ENCODE measurements around the gene MRTO4. TPM values are rescaled to one million over a fixed set of nuclear protein-coding genes. Genes with fewer than 3 reads are reported as not detected.

The MRTO4 gene
- total RNA-seq, 1 donor from 2014 or later = 41.0 TPM

- Histone ChIP-seq H3K4me2 (ENCODE audit: low read length) (no peak overlapping the region), H3K4me1 (ENCODE audit: insufficient read depth, low read length) (peaks cover 8% of the 10 kb centered on the region), H3K79me2 (ENCODE audit: insufficient read depth, low read length) (peaks cover 18% of the 10 kb centered on the region), H3K9ac (ENCODE audit: low read length) (no peak overlapping the region), H3K27ac (ENCODE audit: low read depth, low read length) (no peak overlapping the region), H3K36me3 (ENCODE audit: insufficient read depth, low read length) (peaks cover 32% of the 10 kb centered on the region), H3K9me3 (ENCODE audit: insufficient read depth, low read depth, low read length) (no peaks in the 10 kb centered on the region), H2AFZ (ENCODE audit: low read depth, low read length) (no peak overlapping the region), H4K20me1 (ENCODE audit: insufficient read depth, low read length) (peaks cover 28% of the 10 kb centered on the region), H3K27me3 (ENCODE audit: insufficient read depth, low read length) (no peaks in the 10 kb centered on the region), H3K4me3 (ENCODE audit: insufficient read depth, low read depth, low read length) (no peak overlapping the region)
- peaks cover 17% of the 10 kb centered on the region for H3K36me3 Mint-ChIP-seq (ENCODE audit: low read depth, unreplicated experiment)
- no peaks in the 10 kb centered on the region for H3K27me3 Mint-ChIP-seq (ENCODE audit: low read depth, unreplicated experiment)
- H3K4me1 Mint-ChIP-seq (ENCODE audit: low read depth, unreplicated experiment) = peaks cover 4% of the 10 kb centered on the region
- no peak overlapping the region for H3K4me3 Mint-ChIP-seq (ENCODE audit: unreplicated experiment)
- no peak for DNase-seq (ENCODE audit: low read depth)
- H3K27ac Mint-ChIP-seq (ENCODE audit: unreplicated experiment) = no peak overlapping the region
- no peak for TF ChIP-seq EZH2 (IDR thresholded peaks at IDR 0.05; ENCODE audit: insufficient read depth, low read length)
- TF ChIP-seq CTCF (IDR thresholded peaks at IDR 0.05; ENCODE audit: insufficient read depth, low read depth, low read length) = no peak
- H3K9me3 Mint-ChIP-seq (ENCODE audit: unreplicated experiment) = no peaks in the 10 kb centered on the region
- FAIRE-seq = no peak
Observed at GRCh38 chr1:19305880-19306279, 54.3 kb downstream of the MRTO4 start.

- Mint-ChIP-seq H3K4me3 (ENCODE audit: unreplicated experiment) (no peak overlapping the region), H3K27ac (ENCODE audit: unreplicated experiment) (peak overlapping the region; percentile 18), H3K27me3 (ENCODE audit: low read depth, unreplicated experiment) (no peaks in the 10 kb centered on the region), H3K9me3 (ENCODE audit: unreplicated experiment) (no peaks in the 10 kb centered on the region), H3K36me3 (ENCODE audit: low read depth, unreplicated experiment) (peaks cover 17% of the 10 kb centered on the region), H3K4me1 (ENCODE audit: low read depth, unreplicated experiment) (peaks cover 9% of the 10 kb centered on the region)
- peaks cover 35% of the 10 kb centered on the region for H4K20me1 ChIP-seq (ENCODE audit: insufficient read depth, low read length)
- FAIRE-seq = no peak
- peaks cover 32% of the 10 kb centered on the region for H3K36me3 ChIP-seq (ENCODE audit: insufficient read depth, low read length)
- no peak overlapping the region for H3K27ac ChIP-seq (ENCODE audit: low read depth, low read length)
- DNase-seq (ENCODE audit: low read depth) = no peak
- H3K27me3 ChIP-seq (ENCODE audit: insufficient read depth, low read length) = no peaks in the 10 kb centered on the region
- no peak overlapping the region for H2AFZ ChIP-seq (ENCODE audit: low read depth, low read length)
- H3K4me1 ChIP-seq (ENCODE audit: insufficient read depth, low read length) = peaks cover 14% of the 10 kb centered on the region
- no peak for TF ChIP-seq CTCF (IDR thresholded peaks at IDR 0.05; ENCODE audit: insufficient read depth, low read depth, low read length)
- TF ChIP-seq EZH2 (IDR thresholded peaks at IDR 0.05; ENCODE audit: insufficient read depth, low read length) = no peak
- peaks cover 28% of the 10 kb centered on the region for H3K79me2 ChIP-seq (ENCODE audit: insufficient read depth, low read length)
- H3K4me2 ChIP-seq (ENCODE audit: low read length) = no peak overlapping the region
- no peak overlapping the region for H3K4me3 ChIP-seq (ENCODE audit: insufficient read depth, low read depth, low read length)
- no peak overlapping the region for H3K9ac ChIP-seq (ENCODE audit: low read length)
- H3K9me3 ChIP-seq (ENCODE audit: insufficient read depth, low read depth, low read length) = no peaks in the 10 kb centered on the region
Observed at GRCh38 chr1:19306941-19307340, 55.3 kb downstream of the MRTO4 start.

- Histone ChIP-seq H3K27ac (ENCODE audit: low read depth, low read length) (no peak overlapping the region), H3K4me3 (ENCODE audit: insufficient read depth, low read depth, low read length) (no peak overlapping the region), H3K79me2 (ENCODE audit: insufficient read depth, low read length) (peaks cover 30% of the 10 kb centered on the region), H3K4me1 (ENCODE audit: insufficient read depth, low read length) (peaks cover 21% of the 10 kb centered on the region), H3K9me3 (ENCODE audit: insufficient read depth, low read depth, low read length) (no peaks in the 10 kb centered on the region), H3K27me3 (ENCODE audit: insufficient read depth, low read length) (no peaks in the 10 kb centered on the region), H4K20me1 (ENCODE audit: insufficient read depth, low read length) (peaks cover 37% of the 10 kb centered on the region), H2AFZ (ENCODE audit: low read depth, low read length) (no peak overlapping the region), H3K4me2 (ENCODE audit: low read length) (no peak overlapping the region), H3K9ac (ENCODE audit: low read length) (no peak overlapping the region), H3K36me3 (ENCODE audit: insufficient read depth, low read length) (peaks cover 30% of the 10 kb centered on the region)
- peaks cover 15% of the 10 kb centered on the region for H3K36me3 Mint-ChIP-seq (ENCODE audit: low read depth, unreplicated experiment)
- no peak overlapping the region for H3K27ac Mint-ChIP-seq (ENCODE audit: unreplicated experiment)
- DNase-seq (ENCODE audit: low read depth) (no peak), FAIRE-seq (no peak)
- H3K27me3 Mint-ChIP-seq (ENCODE audit: low read depth, unreplicated experiment) = no peaks in the 10 kb centered on the region
- no peaks in the 10 kb centered on the region for H3K9me3 Mint-ChIP-seq (ENCODE audit: unreplicated experiment)
- no peak for TF ChIP-seq EZH2 (IDR thresholded peaks at IDR 0.05; ENCODE audit: insufficient read depth, low read length)
- no peak overlapping the region for H3K4me3 Mint-ChIP-seq (ENCODE audit: unreplicated experiment)
- peaks cover 9% of the 10 kb centered on the region for H3K4me1 Mint-ChIP-seq (ENCODE audit: low read depth, unreplicated experiment)
Observed at GRCh38 chr1:19307794-19308508, 56.3 kb downstream of the MRTO4 start.
